ENCODE data around the gene CLK2.
"Not testable (repeated sequence)": the region's sequence is repeated elsewhere in the genome, so short reads cannot be mapped to it uniquely, and the experiment has no call there.

GRCh38 chr1:155231302-155231701 lies 42.0 kb downstream of the CLK2 start:
- TF ChIP-seq, protein P1, sequence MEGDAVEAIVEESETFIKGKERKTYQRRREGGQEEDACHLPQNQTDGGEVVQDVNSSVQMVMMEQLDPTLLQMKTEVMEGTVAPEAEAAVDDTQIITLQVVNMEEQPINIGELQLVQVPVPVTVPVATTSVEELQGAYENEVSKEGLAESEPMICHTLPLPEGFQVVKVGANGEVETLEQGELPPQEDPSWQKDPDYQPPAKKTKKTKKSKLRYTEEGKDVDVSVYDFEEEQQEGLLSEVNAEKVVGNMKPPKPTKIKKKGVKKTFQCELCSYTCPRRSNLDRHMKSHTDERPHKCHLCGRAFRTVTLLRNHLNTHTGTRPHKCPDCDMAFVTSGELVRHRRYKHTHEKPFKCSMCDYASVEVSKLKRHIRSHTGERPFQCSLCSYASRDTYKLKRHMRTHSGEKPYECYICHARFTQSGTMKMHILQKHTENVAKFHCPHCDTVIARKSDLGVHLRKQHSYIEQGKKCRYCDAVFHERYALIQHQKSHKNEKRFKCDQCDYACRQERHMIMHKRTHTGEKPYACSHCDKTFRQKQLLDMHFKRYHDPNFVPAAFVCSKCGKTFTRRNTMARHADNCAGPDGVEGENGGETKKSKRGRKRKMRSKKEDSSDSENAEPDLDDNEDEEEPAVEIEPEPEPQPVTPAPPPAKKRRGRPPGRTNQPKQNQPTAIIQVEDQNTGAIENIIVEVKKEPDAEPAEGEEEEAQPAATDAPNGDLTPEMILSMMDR (IDR thresholded peaks at IDR 0.05), result not testable (repeated sequence)
- TF ChIP-seq POLR2A, EP300, POLR2AphosphoS5 (IDR thresholded peaks at IDR 0.05): not testable (repeated sequence)
